HepG2 (cell line): Measurements from ENCODE around the gene NREP.

ENCODE experiments used
- EZH2 ChIP-seq: conservative IDR thresholded peaks from 2 replicates; pipeline ENCODE4 v1.6.1; 2012; ENCODE audit warnings: mild to moderate bottlenecking, low read depth, low read length, moderate library complexity
- SUZ12 ChIP-seq: fragments of 150-350 bp; IDR thresholded peaks from 2 replicates; pipeline ENCODE4 v1.6.1; 2014; ENCODE audit warnings: low read depth, low read length

- TF ChIP-seq EZH2 (no peak), SUZ12 (no peak)
These were observed 57.7 kb downstream of the NREP start for GRCh38 chr5:111699324-111699723.
